Mesothelial cell of epicardium (in vitro differentiated cells): ENCODE measurements around the gene PTMA. TPM values are rescaled to one million over a fixed set of nuclear protein-coding genes. Genes with fewer than 3 reads are reported as not detected.

Experiments
- DNase-seq, 2 experiments: peaks; one replicate each; pipeline ENCODE4 v3.0.0; 2021; ENCODE audit warnings: low spot score in 2 of 2; ENCODE audit not compliant: unreplicated experiment in 2 of 2
- H3K27ac Mint-ChIP-seq: 2 replicates; pipeline ENCODE4 v1.8.0; 2021; ENCODE audit warnings: mixed read lengths
- H3K27me3 Mint-ChIP-seq: 2 replicates; pipeline ENCODE4 v1.8.0; 2021; ENCODE audit warnings: low read depth, mixed read lengths
- H3K36me3 Mint-ChIP-seq: 2 replicates; pipeline ENCODE4 v1.8.0; 2021; ENCODE audit warnings: mixed read lengths
- H3K4me1 Mint-ChIP-seq: 2 replicates; pipeline ENCODE4 v1.8.0; 2021; ENCODE audit warnings: mixed read lengths
- H3K4me3 Mint-ChIP-seq: 2 replicates; pipeline ENCODE4 v1.8.0; 2021; ENCODE audit warnings: mild to moderate bottlenecking, moderate library complexity, mixed read lengths
- H3K9me3 Mint-ChIP-seq: 2 replicates; pipeline ENCODE4 v1.8.0; 2021; ENCODE audit warnings: mixed read lengths
- total RNA-seq: library from RNA; stranded (reverse); gene quantifications from 3 replicates; pipeline ENCODE4 v1.2.1, GENCODE V29; 2021
- TF ChIP-seq, protein P1 (sequence below): fragments of 200-600 bp; sonication (generic); IDR thresholded peaks from one replicate; pipeline ENCODE4 v1.5.0; 2021; ENCODE audit warnings: antibody characterized with exemption; ENCODE audit not compliant: unreplicated experiment

The PTMA gene
- total RNA-seq, 1 donor from 2014 or later, result 1,149 TPM

GRCh38 chr2:231684314-231685223, 23.8 kb upstream of the PTMA start:
- TF ChIP-seq, protein P1, sequence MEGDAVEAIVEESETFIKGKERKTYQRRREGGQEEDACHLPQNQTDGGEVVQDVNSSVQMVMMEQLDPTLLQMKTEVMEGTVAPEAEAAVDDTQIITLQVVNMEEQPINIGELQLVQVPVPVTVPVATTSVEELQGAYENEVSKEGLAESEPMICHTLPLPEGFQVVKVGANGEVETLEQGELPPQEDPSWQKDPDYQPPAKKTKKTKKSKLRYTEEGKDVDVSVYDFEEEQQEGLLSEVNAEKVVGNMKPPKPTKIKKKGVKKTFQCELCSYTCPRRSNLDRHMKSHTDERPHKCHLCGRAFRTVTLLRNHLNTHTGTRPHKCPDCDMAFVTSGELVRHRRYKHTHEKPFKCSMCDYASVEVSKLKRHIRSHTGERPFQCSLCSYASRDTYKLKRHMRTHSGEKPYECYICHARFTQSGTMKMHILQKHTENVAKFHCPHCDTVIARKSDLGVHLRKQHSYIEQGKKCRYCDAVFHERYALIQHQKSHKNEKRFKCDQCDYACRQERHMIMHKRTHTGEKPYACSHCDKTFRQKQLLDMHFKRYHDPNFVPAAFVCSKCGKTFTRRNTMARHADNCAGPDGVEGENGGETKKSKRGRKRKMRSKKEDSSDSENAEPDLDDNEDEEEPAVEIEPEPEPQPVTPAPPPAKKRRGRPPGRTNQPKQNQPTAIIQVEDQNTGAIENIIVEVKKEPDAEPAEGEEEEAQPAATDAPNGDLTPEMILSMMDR, result no peak
- Mint-ChIP-seq H3K4me3 (no peak overlapping the region), H3K27ac (no peak overlapping the region), H3K36me3 (no peaks in the 10 kb centered on the region), H3K27me3 (no peaks in the 10 kb centered on the region), H3K9me3 (no peaks in the 10 kb centered on the region), H3K4me1 (peaks cover 25% of the 10 kb centered on the region)
- DNase-seq, result no peak

DNA sequence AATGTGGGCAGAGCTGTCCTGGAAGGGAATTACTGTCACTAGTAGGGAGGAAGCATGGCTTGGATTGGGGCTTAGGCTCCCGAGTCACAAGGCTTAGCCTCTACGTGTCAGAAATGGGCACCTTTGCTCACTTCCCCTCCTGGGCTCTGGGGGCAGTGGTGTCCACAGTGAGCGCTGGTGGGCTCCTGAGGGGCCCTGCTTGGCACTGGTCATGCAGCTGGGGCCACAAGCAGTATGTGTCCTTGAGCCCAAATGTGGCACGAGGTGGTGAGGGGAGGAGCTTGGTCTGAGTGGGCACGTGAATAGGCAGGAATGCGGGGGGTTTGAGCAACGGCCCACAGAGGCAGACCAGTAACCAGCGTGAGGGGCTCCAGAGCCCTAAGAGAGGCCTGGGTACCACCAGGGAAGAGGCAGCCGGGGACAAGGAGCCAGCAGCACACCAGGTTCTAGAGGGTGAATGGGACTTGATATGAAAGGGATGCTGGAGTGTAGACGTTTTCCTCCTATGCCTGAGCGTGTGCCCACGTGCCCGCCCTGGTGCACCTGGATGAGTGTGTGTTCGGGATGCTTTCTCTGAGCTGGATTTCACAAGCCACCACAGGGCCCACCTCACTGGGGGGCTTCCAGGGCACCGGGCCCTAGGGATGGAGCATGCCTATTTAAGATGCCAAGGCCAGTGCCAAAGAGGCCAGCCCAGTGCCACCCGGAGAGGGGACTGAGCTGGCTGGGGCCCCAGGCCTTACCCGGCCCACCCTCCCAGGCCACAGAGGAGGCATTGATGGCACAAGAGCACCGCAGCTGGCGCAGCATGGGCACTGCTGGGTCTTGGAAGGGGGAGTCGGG, 22.8 kb upstream of the PTMA start:
- Mint-ChIP-seq H3K27me3 (no peaks in the 10 kb centered on the region), H3K4me3 (no peak overlapping the region), H3K36me3 (no peaks in the 10 kb centered on the region), H3K4me1 (peaks cover 21% of the 10 kb centered on the region), H3K9me3 (no peaks in the 10 kb centered on the region), H3K27ac (no peak overlapping the region)
- no peak for DNase-seq
- TF ChIP-seq, protein P1, result no peak

DNA sequence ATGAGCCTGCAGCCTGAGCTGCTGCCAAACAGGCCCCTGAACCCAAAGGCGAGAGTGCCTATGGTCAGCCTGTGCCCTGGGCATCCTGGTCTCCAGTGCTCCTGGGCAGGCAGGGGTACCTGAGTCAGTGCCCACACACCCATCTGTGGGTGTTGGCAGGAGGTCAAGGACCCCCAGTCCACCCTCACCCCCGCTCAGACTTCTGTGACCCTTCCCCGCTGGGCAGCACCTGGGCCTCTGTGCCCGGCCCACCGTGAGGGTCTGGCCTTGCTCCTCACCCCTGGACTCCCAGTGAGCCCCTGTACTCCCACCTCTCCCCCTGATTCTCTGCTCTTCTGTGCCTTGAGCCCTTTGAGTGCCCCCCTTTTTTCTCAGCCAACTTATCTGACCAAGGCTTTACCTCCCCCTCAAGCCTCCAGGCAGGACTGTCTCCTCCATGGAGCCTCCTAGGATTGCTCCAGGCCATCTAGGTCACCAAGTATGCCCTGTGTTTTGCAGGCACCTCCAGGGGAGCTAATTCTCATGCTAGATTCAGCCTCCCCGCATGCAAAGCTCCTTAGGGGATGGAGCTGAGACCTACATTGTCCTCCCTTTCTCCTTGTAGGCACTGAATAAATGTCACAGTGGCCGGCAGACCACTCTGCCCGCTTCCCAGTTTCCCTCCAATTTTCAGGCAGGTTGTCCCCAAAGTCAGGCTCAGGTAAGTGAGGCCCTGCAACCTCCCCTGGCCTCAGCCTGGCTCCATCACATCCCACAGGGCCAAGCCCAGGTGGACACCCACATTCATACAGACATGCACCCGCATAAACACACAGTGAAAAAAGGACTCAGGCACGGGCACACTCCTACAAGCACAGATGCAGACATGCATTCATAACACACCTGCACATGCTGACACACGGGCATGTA, 21.9 kb upstream of the PTMA start:
- H3K27me3 Mint-ChIP-seq, result no peaks in the 10 kb centered on the region
- no peaks in the 10 kb centered on the region for H3K36me3 Mint-ChIP-seq
- no peak overlapping the region for H3K27ac Mint-ChIP-seq
- H3K9me3 Mint-ChIP-seq, result no peaks in the 10 kb centered on the region
- no peak overlapping the region for H3K4me3 Mint-ChIP-seq
- DNase-seq, result no peak
- TF ChIP-seq, protein P1, result no peak
- H3K4me1 Mint-ChIP-seq, result peaks cover 20% of the 10 kb centered on the region

- no peak for DNase-seq
- H3K9me3 Mint-ChIP-seq, result no peaks in the 10 kb centered on the region
- H3K27me3 Mint-ChIP-seq, result no peaks in the 10 kb centered on the region
Observed at GRCh38 chr2:231687133-231687852, 21.0 kb upstream of the PTMA start.

More at GRCh38 chr2:231687133-231687852, 21.0 kb upstream of the PTMA start:
- TF ChIP-seq, protein P1, result no peak
- Mint-ChIP-seq H3K4me1 (peaks cover 11% of the 10 kb centered on the region), H3K4me3 (no peak overlapping the region), H3K27ac (no peak overlapping the region), H3K36me3 (no peaks in the 10 kb centered on the region)
